HCT116 (cell line): ENCODE data around the gene NEURL1. TPM values are rescaled to one million over a fixed set of nuclear protein-coding genes. Genes with fewer than 3 reads are reported as not detected.

Experiments used
- ATAC-seq: fragments of 200-7000 bp; cut with Tn5 transposase; 2 replicates; pipeline ENCODE4 v1.9.1; 2020; ENCODE audit warnings: mild to moderate bottlenecking, moderate library complexity
- BruUV-seq: library from RNA; stranded (reverse); fragments of 400-500 nt; replicated peaks from 2 replicates; lab custom pipeline; 2021; lab: Mats Ljungman, UMichigan
- CTCF ChIA-PET: fragments of 300-600 bp; sonication (Branson Sonifier 250); formaldehyde crosslinking; loops from one replicate; lab custom pipeline; 2021; ENCODE audit warnings: antibody characterized with exemption; lab: Charles Lee
- POLR2A ChIA-PET: fragments of 300-600, 350-600 bp; sonication (Branson Sonifier 250); formaldehyde crosslinking; loops from one replicate; lab custom pipeline; 2021; ENCODE audit warnings: antibody characterized with exemption; lab: Charles Lee
- RAD21 ChIA-PET, 2 experiments: fragments of 300-600 bp; sonication (Branson Sonifier 250); formaldehyde crosslinking; loops; one replicate each; lab custom pipeline; 2023; ENCODE audit warnings: low total read pairs in 2 of 2; ENCODE audit not compliant: uncharacterized antibody in 2 of 2, unreplicated experiment in 2 of 2, low non-redundant PET in 1 of 2; lab: Charles Lee
- DNase-seq: peaks from one replicate; pipeline ENCODE4 v3.0.0-alpha.2; 2010; ENCODE audit warnings: low read depth, low spot score
- H2AFZ ChIP-seq: fragments of 200-600 bp; shearing (Covaris generic), sonication (generic); 2 replicates; pipeline ENCODE4 v1.6.1; 2017; ENCODE audit warnings: low read depth, mixed run types, mixed read lengths, antibody characterized with exemption, low read length; ENCODE audit not compliant: poor library complexity, severe bottlenecking
- H3K27ac ChIP-seq: 2 replicates; pipeline ENCODE4 v1.5.1; 2012; ENCODE audit warnings: low read depth, low read length
- H3K27me3 ChIP-seq: fragments of 200-600 bp; sonication (generic); 2 replicates; pipeline ENCODE4 v1.6.1; 2016; ENCODE audit warnings: mixed run types, low read length, mixed read lengths; ENCODE audit not compliant: insufficient read depth
- H3K36me3 ChIP-seq, 2 experiments: fragments of 200-500 bp in 1 of 2; fragments of 200-600 bp in 1 of 2; sonication (Bioruptor generic) in 1 of 2; sonication (generic) in 1 of 2; 2 replicates each; pipeline versions ENCODE4 v1.5.1 to v1.6.1; 2014 to 2016; ENCODE audit warnings: low read length in 2 of 2, inconsistent platforms in 1 of 2, mixed read lengths in 1 of 2, mixed run types in 1 of 2; ENCODE audit not compliant: insufficient read depth in 2 of 2, control insufficient read depth in 1 of 2
- H3K4me1 ChIP-seq, 2 experiments: fragments of 200-600 bp in 1 of 2; sonication (generic) in 1 of 2; 2 replicates each; pipeline versions ENCODE4 v1.5.1 to v1.6.1; 2012 to 2017; ENCODE audit warnings: low read length in 2 of 2, inconsistent platforms in 1 of 2, mild to moderate bottlenecking in 1 of 2, mixed read lengths in 1 of 2, mixed run types in 1 of 2, moderate library complexity in 1 of 2; ENCODE audit not compliant: insufficient read depth in 2 of 2, control insufficient read depth in 1 of 2
- H3K4me2 ChIP-seq: fragments of 200-600 bp; sonication (generic); 2 replicates; pipeline ENCODE4 v1.6.1; 2017; ENCODE audit warnings: mixed run types, low read length, mixed read lengths
- H3K4me3 ChIP-seq, 2 experiments: fragments of 200-600 bp in 1 of 2; sonication (generic) in 1 of 2; replicated peaks in 1 of 2; 2 replicates each; pipeline ENCODE4 v1.5.1; 2011 to 2016; ENCODE audit warnings: low read length in 2 of 2, control low read depth in 1 of 2, low read depth in 1 of 2, mild to moderate bottlenecking in 1 of 2, mixed read lengths in 1 of 2, mixed run types in 1 of 2
- H3K79me2 ChIP-seq: fragments of 200-600 bp; sonication (generic); 2 replicates; pipeline ENCODE4 v1.6.1; 2017; ENCODE audit warnings: mild to moderate bottlenecking, mixed run types, low read length, moderate library complexity, mixed read lengths; ENCODE audit not compliant: insufficient read depth
- H3K9ac ChIP-seq: fragments of 200-600 bp; sonication (generic); 2 replicates; pipeline ENCODE4 v1.6.1; 2016; ENCODE audit warnings: low read length, mixed read lengths
- H3K9me2 ChIP-seq: fragments of 200-600 bp; sonication (generic), shearing (Covaris generic); 2 replicates; pipeline ENCODE4 v1.6.1; 2017; ENCODE audit warnings: mixed run types, mild to moderate bottlenecking, moderate library complexity; ENCODE audit not compliant: insufficient read depth
- H3K9me3 ChIP-seq, 2 experiments: fragments of 200-500 bp in 1 of 2; fragments of 200-600 bp in 1 of 2; sonication (Bioruptor generic) in 1 of 2; sonication (generic) in 1 of 2; 2 replicates each; pipeline ENCODE4 v1.6.1; 2014 to 2017; ENCODE audit warnings: low read length in 2 of 2, mixed read lengths in 2 of 2, inconsistent platforms in 1 of 2, low read depth in 1 of 2, mild to moderate bottlenecking in 1 of 2, mixed run types in 1 of 2, moderate library complexity in 1 of 2; ENCODE audit not compliant: control insufficient read depth in 1 of 2, insufficient read depth in 1 of 2
- H4K20me1 ChIP-seq: fragments of 200-600 bp; sonication (generic), shearing (Covaris generic); 2 replicates; pipeline ENCODE4 v1.6.1; 2017; ENCODE audit warnings: mixed run types, mild to moderate bottlenecking, moderate library complexity; ENCODE audit not compliant: insufficient read depth
- CEBPB ChIP-seq: IDR thresholded peaks from 2 replicates; pipeline ENCODE4 v1.6.1; 2012; ENCODE audit warnings: low read depth
- EZH2phosphoT487 ChIP-seq: fragments of 200-600 bp; IDR thresholded peaks from 2 replicates; pipeline ENCODE4 v1.6.1; 2018; ENCODE audit warnings: antibody characterized with exemption, borderline replicate concordance
- FOSL1 ChIP-seq: IDR thresholded peaks from 2 replicates; pipeline ENCODE4 v1.6.1; 2012; ENCODE audit warnings: low read depth
- POLR2A ChIP-seq: IDR thresholded peaks from 2 replicates; pipeline ENCODE4 v1.7.0; 2011; ENCODE audit warnings: borderline replicate concordance; ENCODE audit not compliant: insufficient read depth, insufficient read length; ENCODE audit errors: extremely low read depth
- POLR2AphosphoS5 ChIP-seq: IDR thresholded peaks from 2 replicates; pipeline ENCODE4 v1.6.1; 2011; ENCODE audit warnings: mild to moderate bottlenecking, low read depth, low read length, moderate library complexity
- RAD21 ChIP-seq: IDR thresholded peaks from 2 replicates; pipeline ENCODE4 v1.6.1; 2012; ENCODE audit warnings: low read depth, mild to moderate bottlenecking
- SP1 ChIP-seq: IDR thresholded peaks from 2 replicates; pipeline ENCODE4 v1.6.1; 2012; ENCODE audit warnings: low read depth
- TCF7L2 ChIP-seq: IDR thresholded peaks from 2 replicates; pipeline ENCODE4 v1.7.0; 2011; ENCODE audit warnings: borderline replicate concordance, inconsistent platforms; ENCODE audit not compliant: insufficient read depth, insufficient read length; ENCODE audit errors: extremely low read depth
- intact Hi-C: fragments of 100-400 bp; cut with micrococcal nuclease; formaldehyde crosslinking; loops from 2 replicates; pipeline ENCODE4 v1.10.0; 2022
- total RNA-seq: library from RNA; stranded (reverse); gene quantifications from one replicate; pipeline ENCODE4 v1.2.1, GENCODE V29; 2021; ENCODE audit not compliant: unreplicated experiment
- TF ChIP-seq, protein P1 (sequence below): IDR thresholded peaks from 2 replicates; pipeline ENCODE4 v1.6.1; 2011; ENCODE audit warnings: mild to moderate bottlenecking, low read length, moderate library complexity; ENCODE audit not compliant: insufficient replicate concordance; ENCODE audit errors: extremely low read depth
- TF ChIP-seq, protein P2 (sequence below), 3 experiments: fragments of 200-600 bp in 1 of 3; sonication (generic) in 1 of 3; IDR thresholded peaks in 2 of 3; conservative IDR thresholded peaks in 1 of 3; 2 replicates each; pipeline ENCODE4 v1.5.1; 2012 to 2017; ENCODE audit warnings: low read depth in 2 of 3, low read length in 2 of 3, antibody characterized with exemption in 1 of 3, borderline replicate concordance in 1 of 3, control low read depth in 1 of 3, mild to moderate bottlenecking in 1 of 3, mixed read lengths in 1 of 3, mixed run types in 1 of 3, moderate library complexity in 1 of 3; ENCODE audit not compliant: insufficient read depth in 1 of 3
- TF ChIP-seq, protein P3 (sequence below): IDR thresholded peaks from 2 replicates; pipeline ENCODE4 v1.6.1; 2012; ENCODE audit warnings: low read depth
- TF ChIP-seq, protein P4 (sequence below): IDR thresholded peaks from 2 replicates; pipeline ENCODE4 v1.6.1; 2012

Gene NEURL1
- total RNA-seq, 1 experiment from 2014 or later, result 1.4 TPM

DNA sequence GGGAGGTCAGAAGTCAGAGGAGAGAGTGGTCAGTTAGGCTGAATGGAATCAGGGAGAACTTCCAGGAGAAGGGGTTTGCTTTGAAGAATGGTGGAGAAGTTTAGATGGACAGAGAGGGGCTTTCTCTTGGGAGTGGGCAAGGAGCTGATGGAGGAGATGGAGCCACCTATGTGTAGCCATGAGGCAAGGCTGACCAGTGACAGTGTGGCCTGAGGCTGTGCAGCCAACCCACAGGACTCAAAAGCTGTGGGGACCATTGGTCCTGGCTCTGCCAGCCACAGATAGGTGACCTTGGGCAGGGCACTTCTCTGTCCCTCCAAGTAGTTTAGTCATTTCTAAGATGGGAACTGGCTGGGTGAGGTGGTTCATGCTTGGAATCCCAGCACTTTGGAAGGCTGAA is 18.7 kb downstream of the NEURL1 start:
- Histone ChIP-seq H3K27ac (no peak overlapping the region), H3K4me1 (peaks cover 0 to 11% of the 10 kb centered on the region in 2 experiments; a peak in 2 of 4 replicates), H3K4me3 (no peak overlapping the region), H3K4me2 (no peak overlapping the region), H3K9me3 (no peaks in the 10 kb centered on the region), H3K79me2 (no peaks in the 10 kb centered on the region), H2AFZ (no peak overlapping the region)
- ChIA-PET CTCF (no interaction called here), RAD21 (no interaction called here), POLR2A (no interaction called here)
- no TSS peak for BruUV-seq
- no peak for ATAC-seq
- TF ChIP-seq, protein P1, sequence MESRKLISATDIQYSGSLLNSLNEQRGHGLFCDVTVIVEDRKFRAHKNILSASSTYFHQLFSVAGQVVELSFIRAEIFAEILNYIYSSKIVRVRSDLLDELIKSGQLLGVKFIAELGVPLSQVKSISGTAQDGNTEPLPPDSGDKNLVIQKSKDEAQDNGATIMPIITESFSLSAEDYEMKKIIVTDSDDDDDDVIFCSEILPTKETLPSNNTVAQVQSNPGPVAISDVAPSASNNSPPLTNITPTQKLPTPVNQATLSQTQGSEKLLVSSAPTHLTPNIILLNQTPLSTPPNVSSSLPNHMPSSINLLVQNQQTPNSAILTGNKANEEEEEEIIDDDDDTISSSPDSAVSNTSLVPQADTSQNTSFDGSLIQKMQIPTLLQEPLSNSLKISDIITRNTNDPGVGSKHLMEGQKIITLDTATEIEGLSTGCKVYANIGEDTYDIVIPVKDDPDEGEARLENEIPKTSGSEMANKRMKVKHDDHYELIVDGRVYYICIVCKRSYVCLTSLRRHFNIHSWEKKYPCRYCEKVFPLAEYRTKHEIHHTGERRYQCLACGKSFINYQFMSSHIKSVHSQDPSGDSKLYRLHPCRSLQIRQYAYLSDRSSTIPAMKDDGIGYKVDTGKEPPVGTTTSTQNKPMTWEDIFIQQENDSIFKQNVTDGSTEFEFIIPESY, result no peak
- TF ChIP-seq TCF7L2 (no peak), SP1 (no peak), RAD21 (no peak), POLR2AphosphoS5 (no peak), FOSL1 (no peak), CEBPB (no peak), EZH2phosphoT487 (no peak), POLR2A (no peak)
- TF ChIP-seq, protein P2, sequence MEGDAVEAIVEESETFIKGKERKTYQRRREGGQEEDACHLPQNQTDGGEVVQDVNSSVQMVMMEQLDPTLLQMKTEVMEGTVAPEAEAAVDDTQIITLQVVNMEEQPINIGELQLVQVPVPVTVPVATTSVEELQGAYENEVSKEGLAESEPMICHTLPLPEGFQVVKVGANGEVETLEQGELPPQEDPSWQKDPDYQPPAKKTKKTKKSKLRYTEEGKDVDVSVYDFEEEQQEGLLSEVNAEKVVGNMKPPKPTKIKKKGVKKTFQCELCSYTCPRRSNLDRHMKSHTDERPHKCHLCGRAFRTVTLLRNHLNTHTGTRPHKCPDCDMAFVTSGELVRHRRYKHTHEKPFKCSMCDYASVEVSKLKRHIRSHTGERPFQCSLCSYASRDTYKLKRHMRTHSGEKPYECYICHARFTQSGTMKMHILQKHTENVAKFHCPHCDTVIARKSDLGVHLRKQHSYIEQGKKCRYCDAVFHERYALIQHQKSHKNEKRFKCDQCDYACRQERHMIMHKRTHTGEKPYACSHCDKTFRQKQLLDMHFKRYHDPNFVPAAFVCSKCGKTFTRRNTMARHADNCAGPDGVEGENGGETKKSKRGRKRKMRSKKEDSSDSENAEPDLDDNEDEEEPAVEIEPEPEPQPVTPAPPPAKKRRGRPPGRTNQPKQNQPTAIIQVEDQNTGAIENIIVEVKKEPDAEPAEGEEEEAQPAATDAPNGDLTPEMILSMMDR (IDR thresholded peaks at IDR 0.05 in 2 of 3, conservative IDR thresholded peaks at IDR 0.05 in 1 of 3; ENCODE audit: borderline replicate concordance in 1 of 3, insufficient read depth in 1 of 3, low read depth in 2 of 3, low read length in 2 of 3), result no peak
- TF ChIP-seq, protein P3, sequence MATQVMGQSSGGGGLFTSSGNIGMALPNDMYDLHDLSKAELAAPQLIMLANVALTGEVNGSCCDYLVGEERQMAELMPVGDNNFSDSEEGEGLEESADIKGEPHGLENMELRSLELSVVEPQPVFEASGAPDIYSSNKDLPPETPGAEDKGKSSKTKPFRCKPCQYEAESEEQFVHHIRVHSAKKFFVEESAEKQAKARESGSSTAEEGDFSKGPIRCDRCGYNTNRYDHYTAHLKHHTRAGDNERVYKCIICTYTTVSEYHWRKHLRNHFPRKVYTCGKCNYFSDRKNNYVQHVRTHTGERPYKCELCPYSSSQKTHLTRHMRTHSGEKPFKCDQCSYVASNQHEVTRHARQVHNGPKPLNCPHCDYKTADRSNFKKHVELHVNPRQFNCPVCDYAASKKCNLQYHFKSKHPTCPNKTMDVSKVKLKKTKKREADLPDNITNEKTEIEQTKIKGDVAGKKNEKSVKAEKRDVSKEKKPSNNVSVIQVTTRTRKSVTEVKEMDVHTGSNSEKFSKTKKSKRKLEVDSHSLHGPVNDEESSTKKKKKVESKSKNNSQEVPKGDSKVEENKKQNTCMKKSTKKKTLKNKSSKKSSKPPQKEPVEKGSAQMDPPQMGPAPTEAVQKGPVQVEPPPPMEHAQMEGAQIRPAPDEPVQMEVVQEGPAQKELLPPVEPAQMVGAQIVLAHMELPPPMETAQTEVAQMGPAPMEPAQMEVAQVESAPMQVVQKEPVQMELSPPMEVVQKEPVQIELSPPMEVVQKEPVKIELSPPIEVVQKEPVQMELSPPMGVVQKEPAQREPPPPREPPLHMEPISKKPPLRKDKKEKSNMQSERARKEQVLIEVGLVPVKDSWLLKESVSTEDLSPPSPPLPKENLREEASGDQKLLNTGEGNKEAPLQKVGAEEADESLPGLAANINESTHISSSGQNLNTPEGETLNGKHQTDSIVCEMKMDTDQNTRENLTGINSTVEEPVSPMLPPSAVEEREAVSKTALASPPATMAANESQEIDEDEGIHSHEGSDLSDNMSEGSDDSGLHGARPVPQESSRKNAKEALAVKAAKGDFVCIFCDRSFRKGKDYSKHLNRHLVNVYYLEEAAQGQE, result no peak
- TF ChIP-seq, protein P4, sequence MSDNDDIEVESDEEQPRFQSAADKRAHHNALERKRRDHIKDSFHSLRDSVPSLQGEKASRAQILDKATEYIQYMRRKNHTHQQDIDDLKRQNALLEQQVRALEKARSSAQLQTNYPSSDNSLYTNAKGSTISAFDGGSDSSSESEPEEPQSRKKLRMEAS, result no peak
- TF ChIP-seq, all 23 proteins: peak for 0
- intact Hi-C loops, result no loop called here
- H3K27me3 ChIP-seq, result no peaks in the 10 kb centered on the region
- H3K36me3 ChIP-seq, result no peaks in the 10 kb centered on the region
- no peak for DNase-seq
- H4K20me1 ChIP-seq, result no peaks in the 10 kb centered on the region
- no peaks in the 10 kb centered on the region for H3K9me2 ChIP-seq
- H3K9ac ChIP-seq, result no peak overlapping the region
